Stimulated activated CD8-positive, alpha-beta memory T cell treated with anti-CD3 and anti-CD28 coated beads, Interleukin-12 subunit alpha, Interleukin-12 subunit beta, amount 100 ng/mL, for 1 hour (primary cell): ENCODE results near the gene TRAF1.
A peak's percentile ranks its signal among the peaks of the same experiment; 100 is the strongest.

Source experiments
- DNase-seq: peaks from one replicate; pipeline ENCODE4 v3.0.0-alpha.2; 2020; ENCODE audit warnings: low read depth

The TRAF1 gene

GRCh38 chr9:120909904-120910303 is 16.7 kb downstream of the TRAF1 start:
- no peak for DNase-seq

DNA sequence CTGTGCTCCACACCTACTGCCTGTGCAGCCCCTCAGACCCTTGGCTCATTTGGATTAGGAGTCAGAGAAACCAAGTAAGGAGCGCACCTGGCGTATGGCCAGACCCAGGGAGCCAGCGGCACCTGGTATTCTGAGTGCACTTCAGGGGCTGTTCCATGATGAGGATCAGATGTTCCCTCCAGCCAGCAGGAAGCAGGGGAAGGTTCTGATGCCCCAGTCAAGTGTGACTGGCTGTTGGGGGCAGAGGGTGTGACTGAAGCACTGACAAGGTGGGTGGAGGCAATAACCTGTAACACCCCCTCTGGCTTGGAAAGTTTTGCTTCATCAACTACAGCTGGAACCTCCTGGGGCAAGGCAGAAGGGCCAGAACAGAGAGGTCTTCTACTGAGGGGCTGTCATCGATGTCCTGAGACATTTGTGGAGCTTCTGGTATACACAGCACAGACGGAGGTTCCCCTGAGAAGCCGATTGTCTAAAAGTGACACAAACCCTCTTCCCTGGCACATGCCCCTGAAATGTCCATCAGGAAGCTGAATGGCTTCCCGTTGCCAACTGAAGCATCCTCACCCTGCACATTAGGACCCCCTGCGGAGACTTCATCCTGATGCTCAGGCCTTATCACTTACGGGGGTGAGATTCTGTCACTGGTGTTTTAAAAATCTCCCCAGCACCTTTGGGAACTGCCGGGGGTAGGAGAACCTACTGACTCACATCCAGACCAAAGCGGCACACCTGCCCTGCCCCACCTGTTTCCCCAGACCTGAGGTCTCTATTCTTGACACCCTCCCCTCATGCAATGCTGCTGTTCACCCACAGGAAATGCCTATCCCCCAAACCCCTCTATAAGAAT is 21.1 kb downstream of the TRAF1 start:
- DNase-seq = no peak

- DNase-seq = no peak
Measured at GRCh38 chr9:120904978-120905301, 21.7 kb downstream of the TRAF1 start.

GRCh38 chr9:120904061-120904977 is 22.3 kb downstream of the TRAF1 start:
- no peak for DNase-seq

DNA sequence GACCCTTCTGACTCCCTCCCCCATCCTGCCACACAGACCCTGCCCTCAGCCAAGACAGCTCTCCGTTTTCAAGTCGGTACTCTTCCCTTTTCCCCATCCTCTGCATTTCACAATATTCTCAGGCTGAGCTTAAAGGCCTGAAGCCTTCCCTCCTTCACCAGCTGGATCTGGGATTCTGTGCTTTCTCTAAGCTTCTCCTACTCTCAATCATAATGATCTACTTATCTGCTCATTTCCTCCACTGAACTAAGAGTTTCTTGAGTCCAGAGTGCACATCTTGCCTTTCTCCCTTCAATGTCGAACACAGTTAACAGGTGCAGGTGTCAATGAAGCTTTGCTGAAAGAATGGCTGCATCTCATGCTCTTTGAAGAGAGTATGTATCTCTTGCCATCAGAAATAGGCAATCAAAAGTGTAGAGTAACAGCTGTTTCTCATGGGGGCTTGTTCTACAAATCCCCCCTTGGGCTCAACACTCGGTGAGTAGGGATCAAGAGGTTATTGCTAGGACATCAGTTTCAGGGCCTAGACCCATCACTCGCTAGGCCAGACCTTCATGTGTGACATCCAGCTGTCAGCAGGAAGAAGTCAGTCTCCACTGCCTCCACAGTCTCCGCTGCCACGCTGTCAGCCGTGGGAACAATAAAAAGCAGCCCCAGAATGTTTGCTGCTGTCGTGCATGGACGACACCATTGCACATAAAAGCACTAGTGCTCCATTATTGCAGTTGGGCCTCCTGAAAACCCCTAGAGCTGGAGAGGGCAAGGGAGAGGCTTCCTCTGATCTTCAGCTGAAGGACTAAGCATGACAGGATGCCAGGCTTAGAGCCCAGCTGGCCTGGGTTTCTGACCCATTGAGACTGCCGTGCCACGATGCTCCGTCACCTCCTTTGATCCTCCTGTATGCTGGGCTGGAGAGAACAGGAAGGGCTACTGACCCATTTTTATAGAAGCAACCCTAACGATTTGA is 23.7 kb downstream of the TRAF1 start:
- DNase-seq = no peak

DNA sequence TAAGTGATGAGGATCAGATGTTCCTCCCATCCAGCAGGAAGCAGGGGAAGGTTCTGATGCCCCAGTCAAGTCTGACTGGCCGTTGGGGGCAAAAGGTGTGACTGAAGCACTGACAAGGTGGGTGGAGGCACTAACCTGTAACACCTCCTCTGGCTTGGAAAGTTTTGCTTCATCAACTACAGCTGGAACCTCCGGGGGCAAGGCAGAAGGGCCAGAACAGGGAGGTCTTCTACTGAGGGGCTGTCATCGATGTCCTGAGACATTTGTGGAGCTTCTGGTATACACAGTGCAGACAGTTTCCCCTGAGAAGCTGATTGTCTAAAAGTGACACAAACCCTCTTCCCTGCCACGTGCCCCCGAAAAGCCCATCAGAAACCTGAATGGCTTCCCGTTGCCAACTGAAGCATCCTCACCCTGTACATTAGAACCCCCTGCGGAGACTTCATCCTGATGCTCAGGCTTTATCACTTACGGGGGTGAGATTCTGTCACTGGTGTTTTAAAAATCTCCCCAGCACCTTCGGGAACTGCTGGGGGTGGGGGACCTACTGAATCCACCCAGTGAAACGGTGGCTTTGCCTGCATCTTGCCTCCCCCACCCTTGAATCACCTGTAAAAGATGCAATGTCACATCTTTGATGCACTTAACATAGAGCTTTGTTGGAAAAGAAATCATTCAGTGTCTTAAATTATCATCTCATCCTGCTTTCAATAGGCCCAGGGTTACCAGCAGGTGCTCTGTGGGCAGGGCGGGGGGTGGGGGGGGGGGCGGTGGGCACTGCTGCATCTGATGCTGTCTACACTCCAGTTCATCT is 24.6 kb downstream of the TRAF1 start:
- no peak for DNase-seq

DNA sequence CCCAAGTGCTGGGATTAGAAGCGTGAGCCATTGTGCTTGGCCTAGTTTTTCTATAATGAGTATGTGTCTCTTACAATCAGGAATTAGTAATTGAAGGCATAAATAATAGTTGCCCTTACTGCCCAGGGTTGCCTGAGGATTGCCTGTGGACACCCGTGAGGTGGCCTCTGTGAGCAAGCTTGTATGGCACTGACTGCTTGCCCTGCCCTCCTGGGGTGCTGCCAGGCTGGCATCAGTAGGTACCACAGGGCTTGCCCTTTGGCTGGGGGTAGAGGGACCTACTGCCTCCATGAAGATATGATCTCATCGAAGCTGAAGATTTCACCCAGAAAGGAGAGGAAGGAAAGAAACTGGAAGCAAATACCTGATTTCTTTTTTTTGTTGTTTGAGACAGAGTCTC is 25.8 kb downstream of the TRAF1 start:
- no peak for DNase-seq

GRCh38 chr9:120899490-120900068 is 27.0 kb downstream of the TRAF1 start:
- DNase-seq = no peak

- no peak for DNase-seq
Measured at GRCh38 chr9:120898396-120898795, 28.2 kb downstream of the TRAF1 start.

GRCh38 chr9:120895951-120896350 is 30.6 kb downstream of the TRAF1 start:
- no peak for DNase-seq

DNA sequence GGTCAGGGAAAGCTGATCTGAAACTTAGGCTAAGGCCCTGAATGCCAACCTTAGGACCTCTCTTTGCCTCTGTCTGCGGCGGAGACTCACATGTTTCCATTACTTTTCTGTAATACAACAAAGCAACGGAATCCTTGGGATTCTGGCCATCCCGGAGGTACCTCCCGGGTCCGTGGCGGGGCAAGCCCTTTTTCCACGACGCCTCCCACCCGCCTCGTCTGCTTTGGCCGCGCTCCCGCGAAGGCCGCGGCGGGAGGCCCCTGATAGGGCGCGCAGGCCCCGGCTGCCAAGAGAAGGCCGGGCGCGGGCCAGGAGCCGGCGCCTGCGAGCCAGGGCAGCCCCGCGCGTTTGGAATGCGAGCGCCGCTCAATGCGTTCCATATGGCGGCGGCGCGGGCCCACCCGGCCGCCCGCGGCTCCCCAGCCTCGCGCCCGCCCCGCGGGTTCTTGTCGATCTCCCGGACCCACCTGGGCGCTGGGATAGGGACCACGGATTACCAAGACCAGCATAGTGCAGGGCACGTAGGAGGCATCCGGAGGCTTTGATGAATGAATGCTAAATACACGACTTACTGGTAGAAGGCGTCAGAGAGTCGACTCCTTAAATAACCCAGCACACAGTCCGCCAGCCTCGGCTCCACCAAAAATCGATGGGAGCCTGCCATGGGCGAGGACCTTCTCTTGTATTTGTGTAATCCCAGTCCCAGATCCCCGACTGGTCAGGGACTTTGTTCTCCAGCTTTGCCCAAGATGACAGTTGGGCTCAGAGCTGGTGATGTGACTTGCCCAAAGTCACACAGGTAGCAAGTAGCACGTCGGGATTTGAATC is 32.1 kb downstream of the TRAF1 start:
- DNase-seq = no peak

DNA sequence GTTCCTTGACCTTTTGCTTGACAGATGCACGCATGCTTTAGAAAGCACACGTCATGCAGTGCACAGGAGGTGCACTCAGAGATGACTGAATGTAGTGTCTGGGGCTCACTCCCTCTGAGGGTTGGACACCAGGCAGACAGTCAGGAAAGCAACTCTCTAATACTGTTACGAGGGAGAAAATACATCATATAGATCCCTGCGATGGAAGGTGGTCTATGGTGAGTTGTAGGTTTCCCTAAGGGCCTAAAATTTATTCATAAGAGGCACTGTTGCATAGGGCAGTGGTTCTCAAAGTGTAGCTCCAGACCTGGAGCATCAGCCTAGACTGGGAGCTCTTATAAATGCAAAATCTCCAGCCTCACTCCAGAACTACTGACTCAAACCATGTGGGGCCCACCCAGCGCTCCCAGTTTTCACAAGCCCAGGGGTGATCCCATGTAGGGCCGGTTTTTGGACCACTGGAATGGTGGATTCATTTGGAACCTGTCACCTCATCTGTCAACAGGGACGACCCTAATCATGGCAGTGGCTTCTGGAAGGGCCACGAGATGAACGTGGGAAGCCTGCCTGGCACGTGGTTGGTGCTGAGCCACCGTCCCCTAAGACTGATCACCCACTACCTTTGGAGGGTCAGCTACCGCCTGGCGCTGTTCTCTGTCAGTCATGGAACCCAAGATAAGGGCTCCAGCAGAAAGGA is 32.8 kb downstream of the TRAF1 start:
- no peak for DNase-seq

DNA sequence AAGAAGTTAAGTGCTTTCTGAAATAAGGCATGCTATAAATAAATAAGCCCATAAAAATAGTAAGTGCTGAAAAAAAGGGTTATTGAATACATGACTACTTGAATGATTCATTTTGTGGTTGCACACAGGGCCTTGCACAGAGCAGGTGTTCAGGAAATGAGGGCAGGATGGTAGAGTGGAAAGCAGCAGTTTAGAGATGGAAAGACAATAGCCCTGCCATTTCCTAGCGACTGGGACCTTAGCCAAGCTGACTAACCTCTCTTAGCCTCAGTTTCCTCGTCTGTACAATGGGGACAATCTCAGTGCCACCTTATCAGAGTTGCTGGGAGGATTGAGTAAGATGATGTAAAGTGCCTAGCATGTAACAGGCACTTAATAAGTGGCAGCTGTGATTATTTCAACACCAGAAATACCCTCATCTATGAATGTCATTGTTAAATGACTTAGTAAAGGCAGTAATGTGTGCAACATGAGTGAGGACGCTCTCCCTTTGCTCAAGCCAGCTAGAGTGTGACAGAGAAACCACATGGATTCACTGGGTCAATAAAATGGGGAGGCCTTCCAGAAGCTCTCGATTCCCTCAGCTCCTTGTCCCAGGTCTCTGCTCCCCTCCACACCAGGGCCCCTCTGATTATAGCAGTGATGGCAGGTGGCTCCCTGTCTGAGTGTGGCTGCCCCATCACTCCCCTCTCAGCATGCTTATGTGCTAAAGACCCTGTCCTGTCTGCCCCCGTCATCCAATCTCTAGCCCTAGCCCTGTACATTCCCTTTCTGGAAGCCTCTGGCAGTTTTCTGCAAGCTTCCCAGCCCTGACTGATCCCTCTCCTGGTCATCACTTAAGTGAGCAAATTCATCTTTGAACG is 33.6 kb downstream of the TRAF1 start:
- DNase-seq = peak; percentile 57

GRCh38 chr9:120891884-120892747 is 34.5 kb downstream of the TRAF1 start:
- DNase-seq = no peak

GRCh38 chr9:120891245-120891883 is 35.2 kb downstream of the TRAF1 start:
- DNase-seq = no peak

DNA sequence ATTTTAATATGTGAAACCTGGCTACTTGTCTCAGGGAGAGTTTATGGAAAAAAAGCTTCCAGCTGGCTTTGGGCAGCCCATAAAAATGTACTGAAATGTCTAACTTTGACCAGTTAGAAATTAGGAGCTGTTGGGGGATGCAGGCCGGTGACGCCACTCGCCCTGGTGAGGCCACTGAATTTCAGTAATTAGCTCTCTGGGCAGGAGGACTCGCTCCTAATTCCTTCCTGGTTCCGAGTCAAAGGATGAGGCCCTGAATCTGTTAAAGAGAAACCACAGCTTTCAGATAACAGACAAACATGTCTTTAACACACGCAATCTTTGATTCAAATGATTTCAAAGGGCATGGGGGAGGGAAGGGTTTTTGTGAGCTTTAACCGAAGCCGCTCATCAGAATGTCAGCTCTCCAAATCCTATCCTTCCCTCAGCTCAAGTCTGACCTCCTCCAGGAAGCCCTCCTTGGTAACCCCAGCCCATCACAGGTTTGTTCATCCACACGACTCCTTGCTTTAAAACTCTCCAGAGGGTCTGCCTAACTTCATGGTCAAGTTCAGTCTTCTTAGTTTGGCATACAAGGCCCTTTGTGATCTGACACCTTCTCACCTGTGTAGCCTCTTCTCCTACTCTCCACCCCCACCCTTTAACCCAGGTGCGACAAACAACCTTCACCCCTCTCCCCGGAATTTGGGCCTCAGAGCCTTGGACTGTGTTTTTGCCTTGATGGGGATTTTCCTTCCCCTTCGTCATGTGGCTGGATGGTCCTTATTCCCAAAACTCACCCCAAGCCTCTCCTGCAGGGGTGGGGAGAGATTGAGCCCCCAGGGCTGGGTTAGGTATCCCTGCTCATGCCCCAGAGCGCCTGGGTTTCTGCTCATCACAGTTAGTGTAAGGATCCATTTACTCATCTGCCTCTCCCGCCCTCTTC is 36.0 kb downstream of the TRAF1 start:
- no peak for DNase-seq
